GM12874 (cell line): Measurements from ENCODE around the gene EPN1.

Experiments
- TF ChIP-seq, protein P1 (sequence below): IDR thresholded peaks from 2 replicates; pipeline ENCODE4 v1.5.1; 2011; ENCODE audit warnings: low read depth, mild to moderate bottlenecking, control low read depth, low read length, moderate library complexity; ENCODE audit not compliant: insufficient read depth

The EPN1 gene

GRCh38 chr19:55697698-55698097 is 22.7 kb downstream of the EPN1 start:
- TF ChIP-seq, protein P1, sequence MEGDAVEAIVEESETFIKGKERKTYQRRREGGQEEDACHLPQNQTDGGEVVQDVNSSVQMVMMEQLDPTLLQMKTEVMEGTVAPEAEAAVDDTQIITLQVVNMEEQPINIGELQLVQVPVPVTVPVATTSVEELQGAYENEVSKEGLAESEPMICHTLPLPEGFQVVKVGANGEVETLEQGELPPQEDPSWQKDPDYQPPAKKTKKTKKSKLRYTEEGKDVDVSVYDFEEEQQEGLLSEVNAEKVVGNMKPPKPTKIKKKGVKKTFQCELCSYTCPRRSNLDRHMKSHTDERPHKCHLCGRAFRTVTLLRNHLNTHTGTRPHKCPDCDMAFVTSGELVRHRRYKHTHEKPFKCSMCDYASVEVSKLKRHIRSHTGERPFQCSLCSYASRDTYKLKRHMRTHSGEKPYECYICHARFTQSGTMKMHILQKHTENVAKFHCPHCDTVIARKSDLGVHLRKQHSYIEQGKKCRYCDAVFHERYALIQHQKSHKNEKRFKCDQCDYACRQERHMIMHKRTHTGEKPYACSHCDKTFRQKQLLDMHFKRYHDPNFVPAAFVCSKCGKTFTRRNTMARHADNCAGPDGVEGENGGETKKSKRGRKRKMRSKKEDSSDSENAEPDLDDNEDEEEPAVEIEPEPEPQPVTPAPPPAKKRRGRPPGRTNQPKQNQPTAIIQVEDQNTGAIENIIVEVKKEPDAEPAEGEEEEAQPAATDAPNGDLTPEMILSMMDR, result no peak

DNA sequence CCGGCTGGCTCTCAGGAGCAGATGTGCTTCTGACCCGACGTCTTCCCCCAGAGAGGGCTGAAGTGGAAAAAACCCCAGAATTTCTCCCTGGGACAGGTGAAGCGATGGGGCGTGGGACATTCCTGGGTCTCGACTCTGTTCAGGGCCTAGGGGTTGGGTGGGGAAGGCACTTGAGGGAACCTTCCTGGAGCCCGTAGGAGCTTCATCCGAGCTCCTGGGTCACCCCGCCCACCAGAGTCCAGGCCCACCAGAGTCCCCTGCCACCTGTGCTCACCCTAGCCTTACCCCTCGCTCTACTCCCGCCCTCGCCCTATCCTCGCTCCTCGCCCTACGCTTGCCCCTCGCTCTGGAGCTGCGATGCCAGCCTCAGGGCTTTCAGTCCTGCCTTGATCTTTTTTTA is 23.2 kb downstream of the EPN1 start:
- TF ChIP-seq, protein P1, result no peak

GRCh38 chr19:55699221-55699620 is 24.2 kb downstream of the EPN1 start:
- TF ChIP-seq, protein P1, result no peak

DNA sequence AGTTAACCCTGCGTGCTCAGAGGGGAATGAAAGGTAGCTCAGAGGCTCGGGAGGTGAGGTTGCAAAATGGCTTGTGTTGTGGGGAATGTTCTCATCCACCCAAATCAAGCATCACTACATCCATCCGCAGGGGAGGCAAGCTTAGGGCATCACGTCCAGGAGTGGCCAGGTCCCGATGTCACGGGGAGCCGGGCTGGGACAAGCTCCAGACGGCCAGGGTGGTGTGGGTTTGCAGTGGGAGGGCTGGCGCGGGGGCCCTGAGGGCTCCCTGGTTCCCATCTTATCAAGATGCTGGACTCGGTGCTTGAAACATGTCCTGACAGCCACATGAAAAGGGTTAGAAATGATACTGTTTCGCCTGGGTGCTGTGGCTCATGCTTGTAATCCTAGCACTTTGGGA is 25.8 kb downstream of the EPN1 start:
- TF ChIP-seq, protein P1, result no peak

- TF ChIP-seq, protein P1, result no peak
These were observed 27.2 kb downstream of the EPN1 start for GRCh38 chr19:55702131-55702627.

GRCh38 chr19:55703790-55704215 is 28.8 kb downstream of the EPN1 start:
- TF ChIP-seq, protein P1, result peak; percentile 57

GRCh38 chr19:55704494-55705245 is 29.6 kb downstream of the EPN1 start:
- TF ChIP-seq, protein P1, result peak; percentile 27; the same call in 1 of the 2 replicates
